PC-9 (cell line): ENCODE data around the gene CELF1.

Experiments
- EZH2 ChIP-seq: fragments of 200-600 bp; sonication (generic); IDR thresholded peaks from 2 replicates; pipeline ENCODE4 v1.8.0; 2017; ENCODE audit warnings: antibody characterized with exemption, low read depth
- TF ChIP-seq, protein P1 (sequence below): fragments of 200-600 bp; sonication (generic); conservative IDR thresholded peaks from 2 replicates; pipeline ENCODE4 v1.6.1; 2017; ENCODE audit warnings: mixed run types, antibody characterized with exemption, mild to moderate bottlenecking, moderate library complexity

DNA sequence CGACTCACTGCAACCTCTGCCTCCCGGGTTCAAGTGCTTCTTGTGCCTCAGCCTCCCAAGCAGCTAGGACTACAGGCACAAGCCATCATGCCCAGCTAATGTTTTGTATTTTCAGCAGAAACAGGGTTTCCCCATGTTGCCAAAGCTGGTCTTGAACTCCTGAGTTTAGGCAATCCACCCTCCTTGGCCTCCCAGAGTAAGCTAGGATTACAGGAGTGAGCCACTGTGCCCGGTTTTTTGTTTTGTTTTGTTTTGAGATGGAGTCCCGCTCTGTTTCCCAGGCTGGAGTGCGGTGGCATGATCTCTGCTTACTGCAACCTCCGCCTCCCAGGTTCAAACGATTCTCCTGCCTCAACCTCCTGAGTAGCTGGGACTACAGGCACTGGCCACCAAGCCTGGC, 41.0 kb downstream of the CELF1 start:
- TF ChIP-seq, protein P1, sequence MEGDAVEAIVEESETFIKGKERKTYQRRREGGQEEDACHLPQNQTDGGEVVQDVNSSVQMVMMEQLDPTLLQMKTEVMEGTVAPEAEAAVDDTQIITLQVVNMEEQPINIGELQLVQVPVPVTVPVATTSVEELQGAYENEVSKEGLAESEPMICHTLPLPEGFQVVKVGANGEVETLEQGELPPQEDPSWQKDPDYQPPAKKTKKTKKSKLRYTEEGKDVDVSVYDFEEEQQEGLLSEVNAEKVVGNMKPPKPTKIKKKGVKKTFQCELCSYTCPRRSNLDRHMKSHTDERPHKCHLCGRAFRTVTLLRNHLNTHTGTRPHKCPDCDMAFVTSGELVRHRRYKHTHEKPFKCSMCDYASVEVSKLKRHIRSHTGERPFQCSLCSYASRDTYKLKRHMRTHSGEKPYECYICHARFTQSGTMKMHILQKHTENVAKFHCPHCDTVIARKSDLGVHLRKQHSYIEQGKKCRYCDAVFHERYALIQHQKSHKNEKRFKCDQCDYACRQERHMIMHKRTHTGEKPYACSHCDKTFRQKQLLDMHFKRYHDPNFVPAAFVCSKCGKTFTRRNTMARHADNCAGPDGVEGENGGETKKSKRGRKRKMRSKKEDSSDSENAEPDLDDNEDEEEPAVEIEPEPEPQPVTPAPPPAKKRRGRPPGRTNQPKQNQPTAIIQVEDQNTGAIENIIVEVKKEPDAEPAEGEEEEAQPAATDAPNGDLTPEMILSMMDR = no peak
- no peak for TF ChIP-seq EZH2
